HL-60 (cell line): Measurements from ENCODE around the gene PPARGC1A.

Experiments
- DNase-seq, 2 experiments: peaks; one replicate each; pipeline ENCODE4 v3.0.0-alpha.2; 2010 to 2020; ENCODE audit warnings: low read depth in 1 of 2, low spot score in 1 of 2
- H3K27ac ChIP-seq: fragments of 250-450 bp; sonication (Bioruptor Pico); replicated peaks from 2 replicates; pipeline ENCODE4 v1.5.1; 2020; ENCODE audit warnings: mild to moderate bottlenecking, moderate library complexity
- H3K27me3 ChIP-seq: fragments of 250-450 bp; sonication (Bioruptor Pico); 2 replicates; pipeline ENCODE4 v1.5.1; 2021; ENCODE audit warnings: mild to moderate bottlenecking, moderate library complexity; ENCODE audit not compliant: insufficient read depth, poor library complexity, severe bottlenecking
- H3K4me3 ChIP-seq: replicated peaks from 2 replicates; pipeline ENCODE4 v1.5.1; 2011; ENCODE audit warnings: mild to moderate bottlenecking, control low read depth, low read length; ENCODE audit not compliant: insufficient read depth
- GABPA ChIP-seq: IDR thresholded peaks from 2 replicates; pipeline ENCODE4 v1.6.1; 2012; ENCODE audit warnings: low read depth
- POLR2AphosphoS5 ChIP-seq: IDR thresholded peaks from 2 replicates; pipeline ENCODE4 v1.6.1; 2012; ENCODE audit warnings: low read depth
- REST ChIP-seq: IDR thresholded peaks from 2 replicates; pipeline ENCODE4 v1.6.1; 2012; ENCODE audit warnings: low read depth; ENCODE audit not compliant: insufficient replicate concordance
- SPI1 ChIP-seq: IDR thresholded peaks from 2 replicates; pipeline ENCODE4 v1.6.1; 2012; ENCODE audit warnings: low read depth, mild to moderate bottlenecking, borderline replicate concordance
- TF ChIP-seq, protein P1 (sequence below): IDR thresholded peaks from one replicate; pipeline ENCODE4 v1.5.1; 2011; ENCODE audit warnings: low read length, control low read depth, inconsistent platforms; ENCODE audit not compliant: insufficient read depth

PPARGC1A gene

DNA sequence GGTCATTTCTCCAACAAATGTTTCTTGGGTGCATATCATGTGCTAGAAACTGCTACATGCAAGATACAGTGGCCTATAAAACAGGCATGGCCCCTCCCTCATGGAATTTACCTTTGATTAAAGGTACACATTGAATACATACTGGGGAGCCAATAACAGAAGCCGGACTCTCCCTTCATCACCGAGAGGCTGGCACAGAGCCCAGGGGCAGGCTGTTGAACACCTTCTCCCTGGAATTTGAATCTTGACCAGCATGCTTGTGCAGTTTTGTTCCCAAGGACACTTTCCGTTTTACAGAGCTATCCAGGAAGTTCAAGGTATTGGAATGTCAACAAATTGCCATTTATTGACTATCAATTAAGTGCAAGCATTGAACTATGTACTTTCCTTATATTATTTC, 33.2 kb downstream of the PPARGC1A start:
- H3K27me3 ChIP-seq: no peaks in the 10 kb centered on the region
- no peak overlapping the region for H3K4me3 ChIP-seq
- no peak for DNase-seq
- no peak overlapping the region for H3K27ac ChIP-seq
- no peak for TF ChIP-seq GABPA

GRCh38 chr4:23855912-23856605, 33.8 kb downstream of the PPARGC1A start:
- H3K27ac ChIP-seq: no peak overlapping the region
- TF ChIP-seq GABPA (no peak), SPI1 (no peak), REST (no peak), POLR2AphosphoS5 (no peak)
- TF ChIP-seq, protein P1, sequence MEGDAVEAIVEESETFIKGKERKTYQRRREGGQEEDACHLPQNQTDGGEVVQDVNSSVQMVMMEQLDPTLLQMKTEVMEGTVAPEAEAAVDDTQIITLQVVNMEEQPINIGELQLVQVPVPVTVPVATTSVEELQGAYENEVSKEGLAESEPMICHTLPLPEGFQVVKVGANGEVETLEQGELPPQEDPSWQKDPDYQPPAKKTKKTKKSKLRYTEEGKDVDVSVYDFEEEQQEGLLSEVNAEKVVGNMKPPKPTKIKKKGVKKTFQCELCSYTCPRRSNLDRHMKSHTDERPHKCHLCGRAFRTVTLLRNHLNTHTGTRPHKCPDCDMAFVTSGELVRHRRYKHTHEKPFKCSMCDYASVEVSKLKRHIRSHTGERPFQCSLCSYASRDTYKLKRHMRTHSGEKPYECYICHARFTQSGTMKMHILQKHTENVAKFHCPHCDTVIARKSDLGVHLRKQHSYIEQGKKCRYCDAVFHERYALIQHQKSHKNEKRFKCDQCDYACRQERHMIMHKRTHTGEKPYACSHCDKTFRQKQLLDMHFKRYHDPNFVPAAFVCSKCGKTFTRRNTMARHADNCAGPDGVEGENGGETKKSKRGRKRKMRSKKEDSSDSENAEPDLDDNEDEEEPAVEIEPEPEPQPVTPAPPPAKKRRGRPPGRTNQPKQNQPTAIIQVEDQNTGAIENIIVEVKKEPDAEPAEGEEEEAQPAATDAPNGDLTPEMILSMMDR: no peak
- no peak for DNase-seq
- no peak overlapping the region for H3K4me3 ChIP-seq
- H3K27me3 ChIP-seq: no peaks in the 10 kb centered on the region

DNA sequence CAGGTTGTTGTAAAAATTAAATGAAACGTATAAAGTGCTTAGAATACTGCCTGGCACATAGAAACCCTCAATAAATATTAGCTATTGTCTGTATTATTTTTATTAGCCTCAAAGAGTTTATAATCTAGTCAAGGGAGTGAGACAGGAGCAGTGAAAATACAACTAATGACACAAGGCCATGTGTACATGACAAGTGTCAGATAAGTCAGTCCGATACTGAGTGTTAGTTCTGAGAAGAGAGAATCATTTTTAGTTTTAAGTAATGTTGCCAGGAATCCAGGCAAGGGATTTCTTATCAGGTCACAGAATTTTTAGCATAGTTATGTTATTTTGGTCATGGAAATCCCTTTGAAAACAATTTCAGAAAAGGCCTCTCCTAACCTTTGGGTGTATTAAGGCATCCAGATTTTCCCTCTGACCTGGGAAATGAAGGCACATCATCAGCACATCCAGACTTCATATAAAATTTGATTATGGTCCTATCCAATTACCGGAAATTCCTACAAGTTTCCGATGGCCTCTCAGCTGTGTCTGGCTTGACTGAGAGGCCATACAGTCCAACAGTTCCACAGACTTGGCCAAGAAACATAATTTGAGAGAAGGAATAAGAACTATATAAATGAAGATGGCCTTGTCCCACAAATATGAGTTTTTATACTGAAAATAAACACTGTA, 35.7 kb downstream of the PPARGC1A start:
- H3K27ac ChIP-seq: no peak overlapping the region
- H3K4me3 ChIP-seq: no peak overlapping the region
- H3K27me3 ChIP-seq: no peaks in the 10 kb centered on the region
- no peak for DNase-seq
- TF ChIP-seq, protein P1: no peak
- no peak for TF ChIP-seq POLR2AphosphoS5
- TF ChIP-seq GABPA: no peak
- TF ChIP-seq REST: no peak
- TF ChIP-seq SPI1: no peak

GRCh38 chr4:23851464-23851863, 38.4 kb downstream of the PPARGC1A start:
- no peak for TF ChIP-seq GABPA
- no peak for DNase-seq
- H3K27me3 ChIP-seq: no peaks in the 10 kb centered on the region
- no peak overlapping the region for H3K27ac ChIP-seq
- H3K4me3 ChIP-seq: no peak overlapping the region

DNA sequence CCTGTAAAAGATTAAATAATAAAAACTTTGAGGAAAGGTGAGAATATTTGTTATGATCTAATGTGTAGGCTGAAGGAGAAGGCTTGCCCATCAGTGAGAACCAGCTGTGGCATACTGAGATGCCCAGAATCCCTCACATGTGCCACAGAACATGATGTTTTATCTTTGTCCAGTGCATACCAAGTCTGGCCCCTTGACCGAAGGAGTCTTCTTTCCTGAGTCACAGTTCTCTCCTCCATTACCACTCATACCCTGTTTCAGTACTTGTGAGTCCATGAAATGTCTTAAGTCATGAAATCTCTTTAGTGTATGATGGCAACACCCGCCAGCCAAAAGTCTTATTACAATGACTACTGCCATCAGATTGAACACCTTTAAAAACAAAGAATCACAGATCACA, 42.7 kb downstream of the PPARGC1A start:
- Histone ChIP-seq H3K27me3 (no peaks in the 10 kb centered on the region), H3K4me3 (no peak overlapping the region), H3K27ac (no peak overlapping the region)
- no peak for DNase-seq
- no peak for TF ChIP-seq GABPA
